HCT116 (cell line): ENCODE measurements around the gene ADAMTS6. TPM values are rescaled to one million over a fixed set of nuclear protein-coding genes. Genes with fewer than 3 reads are reported as not detected.
A peak's percentile ranks its signal among the peaks of the same experiment; 100 is the strongest.

ENCODE experiments used
- ATAC-seq: fragments of 200-7000 bp; cut with Tn5 transposase; 2 replicates; pipeline ENCODE4 v1.9.1; 2020; ENCODE audit warnings: mild to moderate bottlenecking, moderate library complexity
- BruUV-seq: library from RNA; stranded (reverse); fragments of 400-500 nt; replicated peaks from 2 replicates; lab custom pipeline; 2021; lab: Mats Ljungman, UMichigan
- CTCF ChIA-PET: fragments of 300-600 bp; sonication (Branson Sonifier 250); formaldehyde crosslinking; loops from one replicate; lab custom pipeline; 2021; ENCODE audit warnings: antibody characterized with exemption; lab: Charles Lee
- POLR2A ChIA-PET: fragments of 300-600, 350-600 bp; sonication (Branson Sonifier 250); formaldehyde crosslinking; loops from one replicate; lab custom pipeline; 2021; ENCODE audit warnings: antibody characterized with exemption; lab: Charles Lee
- RAD21 ChIA-PET, 2 experiments: fragments of 300-600 bp; sonication (Branson Sonifier 250); formaldehyde crosslinking; loops; one replicate each; lab custom pipeline; 2023; ENCODE audit warnings: low total read pairs in 2 of 2; ENCODE audit not compliant: uncharacterized antibody in 2 of 2, unreplicated experiment in 2 of 2, low non-redundant PET in 1 of 2; lab: Charles Lee
- DNase-seq: peaks from one replicate; pipeline ENCODE4 v3.0.0-alpha.2; 2010; ENCODE audit warnings: low read depth, low spot score
- H2AFZ ChIP-seq: fragments of 200-600 bp; shearing (Covaris generic), sonication (generic); 2 replicates; pipeline ENCODE4 v1.6.1; 2017; ENCODE audit warnings: low read depth, mixed run types, mixed read lengths, antibody characterized with exemption, low read length; ENCODE audit not compliant: poor library complexity, severe bottlenecking
- H3K27ac ChIP-seq: 2 replicates; pipeline ENCODE4 v1.5.1; 2012; ENCODE audit warnings: low read depth, low read length
- H3K27me3 ChIP-seq: fragments of 200-600 bp; sonication (generic); 2 replicates; pipeline ENCODE4 v1.6.1; 2016; ENCODE audit warnings: mixed run types, low read length, mixed read lengths; ENCODE audit not compliant: insufficient read depth
- H3K36me3 ChIP-seq, 2 experiments: fragments of 200-500 bp in 1 of 2; fragments of 200-600 bp in 1 of 2; sonication (Bioruptor generic) in 1 of 2; sonication (generic) in 1 of 2; 2 replicates each; pipeline versions ENCODE4 v1.5.1 to v1.6.1; 2014 to 2016; ENCODE audit warnings: low read length in 2 of 2, inconsistent platforms in 1 of 2, mixed read lengths in 1 of 2, mixed run types in 1 of 2; ENCODE audit not compliant: insufficient read depth in 2 of 2, control insufficient read depth in 1 of 2
- H3K4me1 ChIP-seq, 2 experiments: fragments of 200-600 bp in 1 of 2; sonication (generic) in 1 of 2; 2 replicates each; pipeline versions ENCODE4 v1.5.1 to v1.6.1; 2012 to 2017; ENCODE audit warnings: low read length in 2 of 2, inconsistent platforms in 1 of 2, mild to moderate bottlenecking in 1 of 2, mixed read lengths in 1 of 2, mixed run types in 1 of 2, moderate library complexity in 1 of 2; ENCODE audit not compliant: insufficient read depth in 2 of 2, control insufficient read depth in 1 of 2
- H3K4me2 ChIP-seq: fragments of 200-600 bp; sonication (generic); 2 replicates; pipeline ENCODE4 v1.6.1; 2017; ENCODE audit warnings: mixed run types, low read length, mixed read lengths
- H3K4me3 ChIP-seq, 2 experiments: fragments of 200-600 bp in 1 of 2; sonication (generic) in 1 of 2; replicated peaks in 1 of 2; 2 replicates each; pipeline ENCODE4 v1.5.1; 2011 to 2016; ENCODE audit warnings: low read length in 2 of 2, control low read depth in 1 of 2, low read depth in 1 of 2, mild to moderate bottlenecking in 1 of 2, mixed read lengths in 1 of 2, mixed run types in 1 of 2
- H3K79me2 ChIP-seq: fragments of 200-600 bp; sonication (generic); 2 replicates; pipeline ENCODE4 v1.6.1; 2017; ENCODE audit warnings: mild to moderate bottlenecking, mixed run types, low read length, moderate library complexity, mixed read lengths; ENCODE audit not compliant: insufficient read depth
- H3K9ac ChIP-seq: fragments of 200-600 bp; sonication (generic); 2 replicates; pipeline ENCODE4 v1.6.1; 2016; ENCODE audit warnings: low read length, mixed read lengths
- H3K9me2 ChIP-seq: fragments of 200-600 bp; sonication (generic), shearing (Covaris generic); 2 replicates; pipeline ENCODE4 v1.6.1; 2017; ENCODE audit warnings: mixed run types, mild to moderate bottlenecking, moderate library complexity; ENCODE audit not compliant: insufficient read depth
- H3K9me3 ChIP-seq, 2 experiments: fragments of 200-500 bp in 1 of 2; fragments of 200-600 bp in 1 of 2; sonication (Bioruptor generic) in 1 of 2; sonication (generic) in 1 of 2; 2 replicates each; pipeline ENCODE4 v1.6.1; 2014 to 2017; ENCODE audit warnings: low read length in 2 of 2, mixed read lengths in 2 of 2, inconsistent platforms in 1 of 2, low read depth in 1 of 2, mild to moderate bottlenecking in 1 of 2, mixed run types in 1 of 2, moderate library complexity in 1 of 2; ENCODE audit not compliant: control insufficient read depth in 1 of 2, insufficient read depth in 1 of 2
- H4K20me1 ChIP-seq: fragments of 200-600 bp; sonication (generic), shearing (Covaris generic); 2 replicates; pipeline ENCODE4 v1.6.1; 2017; ENCODE audit warnings: mixed run types, mild to moderate bottlenecking, moderate library complexity; ENCODE audit not compliant: insufficient read depth
- CBX3 ChIP-seq: IDR thresholded peaks from 2 replicates; pipeline ENCODE4 v1.6.1; 2012; ENCODE audit warnings: low read depth
- CEBPB ChIP-seq: IDR thresholded peaks from 2 replicates; pipeline ENCODE4 v1.6.1; 2012; ENCODE audit warnings: low read depth
- ELF1 ChIP-seq: IDR thresholded peaks from 2 replicates; pipeline ENCODE4 v1.6.1; 2012; ENCODE audit warnings: low read depth, borderline replicate concordance
- EZH2 ChIP-seq: fragments of 200-600 bp; sonication (generic); IDR thresholded peaks from 2 replicates; pipeline ENCODE4 v1.6.1; 2017; ENCODE audit warnings: antibody characterized with exemption, mixed run types
- EZH2phosphoT487 ChIP-seq: fragments of 200-600 bp; IDR thresholded peaks from 2 replicates; pipeline ENCODE4 v1.6.1; 2018; ENCODE audit warnings: antibody characterized with exemption, borderline replicate concordance
- FOSL1 ChIP-seq: IDR thresholded peaks from 2 replicates; pipeline ENCODE4 v1.6.1; 2012; ENCODE audit warnings: low read depth
- JUND ChIP-seq: IDR thresholded peaks from 2 replicates; pipeline ENCODE4 v1.6.1; 2012
- POLR2A ChIP-seq: IDR thresholded peaks from 2 replicates; pipeline ENCODE4 v1.7.0; 2011; ENCODE audit warnings: borderline replicate concordance; ENCODE audit not compliant: insufficient read depth, insufficient read length; ENCODE audit errors: extremely low read depth
- POLR2AphosphoS5 ChIP-seq: IDR thresholded peaks from 2 replicates; pipeline ENCODE4 v1.6.1; 2011; ENCODE audit warnings: mild to moderate bottlenecking, low read depth, low read length, moderate library complexity
- RAD21 ChIP-seq: IDR thresholded peaks from 2 replicates; pipeline ENCODE4 v1.6.1; 2012; ENCODE audit warnings: low read depth, mild to moderate bottlenecking
- REST ChIP-seq: IDR thresholded peaks from 2 replicates; pipeline ENCODE4 v1.6.1; 2012; ENCODE audit warnings: low read depth
- SIN3A ChIP-seq: IDR thresholded peaks from 2 replicates; pipeline ENCODE4 v1.6.1; 2012; ENCODE audit warnings: low read depth
- SP1 ChIP-seq: IDR thresholded peaks from 2 replicates; pipeline ENCODE4 v1.6.1; 2012; ENCODE audit warnings: low read depth
- SRF ChIP-seq: IDR thresholded peaks from 2 replicates; pipeline ENCODE4 v1.6.1; 2012; ENCODE audit warnings: low read depth
- YY1 ChIP-seq: IDR thresholded peaks from 2 replicates; pipeline ENCODE4 v1.6.1; 2011; ENCODE audit warnings: low read length, low read depth, moderate library complexity, mild to moderate bottlenecking; ENCODE audit not compliant: insufficient replicate concordance; ENCODE audit errors: extremely low read depth
- ZFX ChIP-seq: fragments of 450-650 bp; IDR thresholded peaks from 2 replicates; pipeline ENCODE4 v1.6.1; 2017
- ZNF274 ChIP-seq: fragments of 200-500 bp; sonication (Bioruptor generic); IDR thresholded peaks from 2 replicates; pipeline ENCODE4 v1.6.1; 2014; ENCODE audit warnings: mild to moderate bottlenecking, low read depth, low read length, inconsistent platforms
- intact Hi-C: fragments of 100-400 bp; cut with micrococcal nuclease; formaldehyde crosslinking; loops from 2 replicates; pipeline ENCODE4 v1.10.0; 2022
- total RNA-seq: library from RNA; stranded (reverse); gene quantifications from one replicate; pipeline ENCODE4 v1.2.1, GENCODE V29; 2021; ENCODE audit not compliant: unreplicated experiment

Gene ADAMTS6
- total RNA-seq, 1 experiment from 2014 or later: 0.93 TPM

DNA sequence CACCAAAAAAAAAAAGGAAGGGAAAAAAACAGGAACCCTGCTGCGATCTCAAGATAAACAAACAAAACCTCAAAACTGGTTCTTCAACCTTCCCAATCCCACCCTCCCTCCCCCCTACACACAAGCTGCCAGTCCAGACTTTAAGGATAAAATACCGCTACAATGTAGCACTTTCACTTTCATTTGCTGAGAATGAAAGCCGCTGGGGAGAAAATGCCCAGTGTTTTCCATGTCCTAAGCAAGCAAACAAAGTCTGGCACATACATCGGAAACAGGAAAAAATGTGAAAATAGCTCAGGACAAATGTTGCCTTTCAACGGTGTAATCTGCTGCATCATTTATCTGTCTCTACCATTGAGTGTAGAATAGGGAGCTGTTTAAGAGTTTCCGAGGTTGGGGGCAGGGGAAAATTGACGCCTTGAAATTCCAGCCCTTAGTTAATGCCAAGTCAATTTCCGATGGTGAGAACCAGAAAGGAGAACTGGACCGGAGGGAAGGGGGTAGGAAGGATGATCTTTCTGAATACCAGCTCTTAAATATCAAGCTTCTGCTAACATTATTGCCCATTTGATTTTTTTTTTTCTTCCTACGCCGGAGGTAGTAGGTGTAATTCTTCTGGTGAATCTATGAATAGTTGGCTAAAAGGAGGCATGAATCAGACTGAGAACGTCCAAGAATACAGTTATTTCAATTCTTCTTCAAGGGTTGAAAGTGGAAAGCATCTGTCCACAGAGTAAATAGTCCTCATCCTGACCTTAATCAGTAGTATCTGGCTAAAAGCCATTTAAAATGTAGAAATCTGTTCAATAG, 1.2 kb upstream of the ADAMTS6 start:
- intact Hi-C loops: loop anchor here (1.0 to 10.0 kb wide), 6 partner anchors 269 to 848 kb away; no protein-coding TSS in a partner anchor
- ChIA-PET POLR2A (no interaction called here), CTCF (interaction anchor here (0.6 to 4.5 kb wide), 24 partner anchors 12 to 1254 kb away, joined by 3 to 69 read pairs (median 4); no protein-coding TSS in a partner anchor), RAD21 (interaction anchor here (0.9 to 1.4 kb wide), 5 partner anchors 382 to 672 kb away, joined by 3 to 7 read pairs (median 4); no protein-coding TSS in a partner anchor)
- peak overlapping the region; percentile 28 for H2AFZ ChIP-seq
- H3K79me2 ChIP-seq: no peaks in the 10 kb centered on the region
- H3K9ac ChIP-seq: peak overlapping the region; percentile 36
- TF ChIP-seq CEBPB: no peak
- TF ChIP-seq EZH2: no peak
- TF ChIP-seq RAD21: 0 out of 2 replicates have a peak, but pooled peaks have one; percentile 2
- no peaks in the 10 kb centered on the region for H3K27me3 ChIP-seq
- no peak for DNase-seq
- no peaks in the 10 kb centered on the region for H3K9me3 ChIP-seq
- peaks cover 11 to 21% of the 10 kb centered on the region in 2 experiments; a peak in 3 of 4 replicates for H3K4me1 ChIP-seq
- H4K20me1 ChIP-seq: no peaks in the 10 kb centered on the region
- no peaks in the 10 kb centered on the region for H3K36me3 ChIP-seq
- no TSS peak for BruUV-seq
- no peak for ATAC-seq
- peak overlapping the region; percentile 95 for H3K4me2 ChIP-seq
- no peaks in the 10 kb centered on the region for H3K9me2 ChIP-seq
- H3K4me3 ChIP-seq: peak overlapping the region; percentile 46 to 60
- H3K27ac ChIP-seq: peak overlapping the region; percentile 16; the same call in 1 of the 2 replicates

DNA sequence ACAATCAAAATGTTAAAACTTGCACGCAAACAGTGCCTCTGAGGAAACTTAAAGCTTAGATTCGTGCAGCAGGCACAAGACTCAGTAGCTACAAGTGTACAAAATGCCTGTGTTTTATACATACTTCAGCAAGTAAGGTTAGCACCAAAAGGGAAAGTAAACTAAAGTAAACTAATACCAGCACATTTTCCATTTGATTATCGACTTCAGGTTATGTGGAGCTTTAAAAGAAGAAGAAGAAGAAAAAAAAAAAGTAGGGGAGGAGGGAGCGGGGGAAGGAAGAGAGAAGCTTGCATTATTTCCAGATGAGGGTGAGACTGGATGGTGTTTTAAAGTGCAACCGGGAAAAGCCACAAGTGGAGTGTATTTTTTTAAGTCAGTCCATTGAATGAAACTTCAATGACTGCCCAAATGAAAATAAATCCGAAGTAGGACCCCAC, 596 bp upstream of the ADAMTS6 start:
- Histone ChIP-seq H3K27me3 (no peaks in the 10 kb centered on the region), H3K4me3 (peak overlapping the region; percentile 46 to 60), H3K9me3 (no peaks in the 10 kb centered on the region), H2AFZ (peak overlapping the region; percentile 96), H3K4me2 (peak overlapping the region; percentile 95), H3K4me1 (peaks cover 11 to 21% of the 10 kb centered on the region in 2 experiments; a peak in 3 of 4 replicates), H4K20me1 (no peaks in the 10 kb centered on the region), H3K79me2 (no peaks in the 10 kb centered on the region), H3K9ac (peak overlapping the region; percentile 36), H3K36me3 (no peaks in the 10 kb centered on the region), H3K9me2 (no peaks in the 10 kb centered on the region), H3K27ac (peak overlapping the region; percentile 4; the same call in 1 of the 2 replicates)
- BruUV-seq: no TSS peak
- intact Hi-C loops: loop anchor here (2.0 to 10.0 kb wide), 2 partner anchors 408 to 848 kb away; no protein-coding TSS in a partner anchor
- POLR2A ChIA-PET: no interaction called here
- CTCF ChIA-PET: interaction anchor here (0.8 to 4.5 kb wide), 10 partner anchors 381 to 1253 kb away, joined by 3 to 69 read pairs (median 4); no protein-coding TSS in a partner anchor
- TF ChIP-seq POLR2AphosphoS5 (no peak), SIN3A (no peak), ZNF274 (no peak), SRF (no peak), CBX3 (no peak), CEBPB (no peak), ZFX (no peak), ELF1 (no peak), EZH2phosphoT487 (no peak), POLR2A (no peak), YY1 (no peak), RAD21 (no peak), JUND (no peak), REST (no peak), EZH2 (no peak), SP1 (no peak), FOSL1 (no peak)
- peak; percentile 43 for ATAC-seq
- no peak for DNase-seq
- RAD21 ChIA-PET: interaction anchor here (1.3 to 1.4 kb wide), 3 partner anchors 381 to 671 kb away, joined by 3 to 7 read pairs (median 4); no protein-coding TSS in a partner anchor
